GM21723 (cell line): ENCODE measurements around the gene GMPS.

Source experiments
- ATAC-seq: cut with Tn5 transposase; IDR thresholded peaks from one replicate; pipeline ENCODE4 v1.9.1; 2021; ENCODE audit warnings: mild to moderate bottlenecking, moderate library complexity; ENCODE audit not compliant: unreplicated experiment

Gene GMPS

GRCh38 chr3:155989536-155989935 lies 119.1 kb downstream of the GMPS start:
- ATAC-seq = no peak

GRCh38 chr3:155991212-155991611 lies 120.8 kb downstream of the GMPS start:
- ATAC-seq = no peak

- no peak for ATAC-seq
These were observed 121.4 kb downstream of the GMPS start for GRCh38 chr3:155991847-155992246.
